Measurements from ENCODE around the gene CDKN2B. TPM values are rescaled to one million over a fixed set of nuclear protein-coding genes. Genes with fewer than 3 reads are reported as not detected.

CDKN2B gene
- total and polyA plus RNA-seq, 2 donors (not counting 3 experiments of a cell fraction or from before 2014, with no cell fraction given), result 1.6 to 2.1 TPM

DNA sequence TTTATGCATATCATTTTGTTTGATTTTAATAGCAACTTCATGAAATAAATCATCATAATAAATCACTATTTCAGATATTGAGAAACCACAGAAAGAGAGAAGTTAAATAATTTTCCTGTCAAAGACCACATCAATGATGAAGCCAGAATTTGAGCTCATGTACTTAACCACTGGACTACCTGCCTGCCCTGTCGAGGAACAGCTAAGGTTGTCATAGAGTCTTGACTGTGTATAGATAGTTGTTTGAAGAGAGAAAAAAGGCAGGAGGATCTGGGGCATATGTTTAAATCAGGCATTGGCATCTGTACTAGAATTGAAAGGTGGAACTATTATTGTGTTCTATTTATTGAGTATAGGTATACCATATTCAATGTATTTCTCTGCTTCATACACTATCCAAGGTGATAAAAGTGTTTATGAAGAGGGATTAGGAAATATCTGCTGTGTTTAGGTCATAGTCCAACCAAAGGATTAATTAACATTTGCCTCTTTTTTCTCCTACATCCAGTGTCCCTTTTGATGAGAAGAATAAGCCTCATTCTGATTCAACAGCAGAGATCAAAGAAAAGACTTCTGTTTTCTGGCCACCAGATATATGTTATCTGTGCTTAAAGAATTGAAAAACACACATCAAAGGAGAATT is 37.3 kb upstream of the CDKN2B start:
- Histone ChIP-seq H3K9me1 (replicated peaks; ENCODE audit: control insufficient read depth, extremely low read depth, insufficient read depth, low read length) (no peaks in the 10 kb centered on the region), H3K4me3 (replicated peaks in 1 of 3; ENCODE audit: insufficient read depth in 1 of 3, low read depth in 1 of 3, low read length in 3 of 3) (no peak overlapping the region), H3K27ac (ENCODE audit: insufficient read depth, low read depth, low read length) (no peak overlapping the region), H3K36me3 (ENCODE audit: control insufficient read depth in 2 of 2, extremely low read depth in 1 of 2, insufficient read depth in 2 of 2, low read length in 2 of 2) (no peaks in the 10 kb centered on the region), H3K4me1 (ENCODE audit: control insufficient read depth, extremely low read depth, insufficient read depth, low read length) (peaks cover 34% of the 10 kb centered on the region), H3K79me2 (ENCODE audit: control insufficient read depth, insufficient read depth, low read length) (no peaks in the 10 kb centered on the region), H3K4me2 (ENCODE audit: insufficient read depth, low read length) (no peak overlapping the region), H3K9me3 (replicated peaks; ENCODE audit: control insufficient read depth, insufficient read depth, low read length) (no peaks in the 10 kb centered on the region), H3K9ac (replicated peaks; ENCODE audit: extremely low read depth, insufficient read depth, low read length) (no peak overlapping the region), H2AFZ (ENCODE audit: low read depth, low read length) (no peak overlapping the region), H3K27me3 (ENCODE audit: control insufficient read depth in 2 of 2, insufficient read depth in 2 of 2, low read length in 2 of 2) (no peaks in the 10 kb centered on the region), H4K20me1 (replicated peaks; ENCODE audit: control insufficient read depth, extremely low read depth, insufficient read depth, low read length) (no peaks in the 10 kb centered on the region)
- POLR2A ChIA-PET, result no interaction called here
- no peak for TF ChIP-seq MYC (IDR thresholded peaks at IDR 0.05; ENCODE audit: low read depth, low read length)
- no peak for TF ChIP-seq FOS (IDR thresholded peaks at IDR 0.05; ENCODE audit: borderline replicate concordance, insufficient read depth, low read length)
- no peak for TF ChIP-seq MAX (IDR thresholded peaks at IDR 0.05; ENCODE audit: insufficient read depth, insufficient read length)
- TF ChIP-seq POLR2A (IDR thresholded peaks at IDR 0.05; ENCODE audit: low read depth, low read length), result no peak
- TF ChIP-seq EZH2 (IDR thresholded peaks at IDR 0.05; ENCODE audit: borderline replicate concordance, low read depth, low read length, severe bottlenecking), result no peak
- no peak for TF ChIP-seq GATA2 (IDR thresholded peaks at IDR 0.05; ENCODE audit: insufficient read depth, insufficient read length, low read depth, low read length)
- no peak for TF ChIP-seq CTCF (IDR thresholded peaks at IDR 0.05; ENCODE audit: extremely low read depth in 1 of 2, insufficient read depth in 1 of 2, low read depth in 1 of 2, low read length in 2 of 2)
- no peak for TF ChIP-seq POLR2AphosphoS5 (IDR thresholded peaks at IDR 0.05; ENCODE audit: insufficient read depth, low read depth, low read length)
- TF ChIP-seq JUN (IDR thresholded peaks at IDR 0.05; ENCODE audit: borderline replicate concordance, insufficient read depth, insufficient read length, low read depth), result no peak
- FAIRE-seq (no peak), DNase-seq (ENCODE audit: low read depth, low spot score) (no peak)
- intact Hi-C loops (cut with micrococcal nuclease) (no loop called here), dilution Hi-C loops (cut with MboI; ENCODE audit: extremely low pct_ligation_motif_present, low sequenced_read_pairs) (no loop called here)
- no TSS peak for BruUV-seq (replicated peaks)
- CTCF ChIA-PET, result interaction anchor here (0.9 to 6.7 kb wide), 7 partner anchors 9 to 233 kb away, joined by 4 to 45 read pairs (median 7); no protein-coding TSS in a partner anchor

Data from endothelial cell of umbilical vein (primary cell).